ENCODE data around the gene BCL7A. TPM values are rescaled to one million over a fixed set of nuclear protein-coding genes. Genes with fewer than 3 reads are reported as not detected.
A peak's percentile ranks its signal among the peaks of the same experiment; 100 is the strongest.

Gene BCL7A
- polyA plus RNA-seq, 2 of the 4 experiments (the other 2 are of a cell fraction), result 9.2 to 9.4 TPM

DNA sequence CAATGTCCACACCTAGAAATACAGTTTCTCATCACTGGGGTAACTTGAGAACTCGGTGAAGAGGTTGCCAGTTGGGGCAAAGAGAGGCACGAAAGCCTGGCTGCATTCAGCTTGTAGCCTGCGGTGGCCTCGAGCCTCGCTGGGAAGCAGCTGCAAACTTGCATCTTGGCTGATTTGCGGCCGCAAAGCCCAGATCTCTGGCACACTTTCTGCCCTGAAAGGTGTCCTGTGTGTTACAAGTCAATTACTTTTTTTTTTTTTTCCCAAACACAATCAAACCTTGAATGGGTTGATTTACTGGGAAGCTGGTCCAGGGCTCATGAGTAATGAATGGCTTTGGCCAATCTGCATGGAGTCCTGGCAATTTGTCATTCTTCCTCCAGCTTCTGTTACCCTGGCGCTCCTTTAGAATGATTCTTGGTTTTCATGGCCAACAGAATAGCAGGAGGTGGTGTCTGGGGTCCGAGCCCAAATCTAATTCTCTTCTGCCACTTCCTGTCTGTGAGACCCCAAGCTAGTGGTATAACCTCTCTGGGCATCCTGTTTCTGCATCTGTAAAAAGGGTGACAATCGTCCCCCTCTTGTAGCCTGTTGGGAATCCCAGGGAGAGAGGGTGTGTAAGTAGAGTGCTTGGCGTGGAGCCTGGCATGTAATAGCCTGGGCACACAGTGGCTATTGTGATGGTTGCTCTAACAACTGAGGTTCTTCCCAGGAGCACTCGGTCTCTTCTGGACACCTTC is 6.7 kb downstream of the BCL7A start (continued):
- TF ChIP-seq FOSL2 (IDR thresholded peaks at IDR 0.05) (no peak), FOSL2 (CRISPR knock-in tag; IDR thresholded peaks at IDR 0.05) (no peak), USF2 (IDR thresholded peaks at IDR 0.05) (no peak)

- Histone ChIP-seq H3K9me3 (no peaks in the 10 kb centered on the region), H3K4me3 (no peak overlapping the region), H3K27ac (no peak overlapping the region), H3K4me1 (peaks cover 5% of the 10 kb centered on the region), H3K4me2 (no peak overlapping the region)
- FAIRE-seq (no peak), ATAC-seq (no peak), DNase-seq (ENCODE audit: low read depth in 1 of 2, low spot score in 1 of 2) (no peak)
- TF ChIP-seq CEBPB (IDR thresholded peaks at IDR 0.05) (no peak), ZSCAN20 (CRISPR knock-in tag; IDR thresholded peaks at IDR 0.05) (no peak), RAD21 (conservative IDR thresholded peaks at IDR 0.05 in 1 of 2, IDR thresholded peaks at IDR 0.05 in 1 of 2) (no peak), EP300 (IDR thresholded peaks at IDR 0.05) (no peak), HOXB13 (CRISPR knock-in tag; IDR thresholded peaks at IDR 0.05; ENCODE audit: low read depth) (no peak), POLR2AphosphoS2 (conservative IDR thresholded peaks at IDR 0.05; ENCODE audit: low read length) (no peak)
- CTCF ChIA-PET, result interaction anchor here (0.6 to 2.9 kb wide), 6 partner anchors 23 to 138 kb away, joined by 3 to 10 read pairs (median 4); no protein-coding TSS in a partner anchor
- 90% methylated on average over 23 of the region's 23 CpGs for WGBS (ENCODE audit: missing lambda C conversion rate)
- POLR2A ChIA-PET, result interaction anchor here (0.6 kb wide), 1 partner anchor 37 kb away, joined by 3 read pairs; no protein-coding TSS in a partner anchor
These were observed 7.3 kb downstream of the BCL7A start for GRCh38 chr12:122028905-122029560.

- H3K27ac ChIP-seq, result peak overlapping the region in 1 of 2 experiments; percentile 21; a peak in 1 of 6 replicates
- no peak overlapping the region for H3K4me3 ChIP-seq
- no peaks in the 10 kb centered on the region for H3K9me3 ChIP-seq
- no peak for ATAC-seq
- H3K4me2 ChIP-seq, result no peak overlapping the region
- no peaks in the 10 kb centered on the region for H3K4me1 ChIP-seq
- DNase-seq (ENCODE audit: low read depth in 1 of 2, low spot score in 1 of 2), result no peak
- FAIRE-seq, result no peak
- ChIA-PET POLR2A (no interaction called here), CTCF (interaction anchor here (0.6 to 2.9 kb wide), 6 partner anchors 24 to 161 kb away, joined by 3 to 10 read pairs (median 5); no protein-coding TSS in a partner anchor)
- WGBS (ENCODE audit: missing lambda C conversion rate), result 86% methylated on average over 25 of the region's 28 CpGs
- no peak for TF ChIP-seq RARB (CRISPR knock-in tag; IDR thresholded peaks at IDR 0.05)
- TF ChIP-seq TP53 (CRISPR knock-in tag; IDR thresholded peaks at IDR 0.05), result no peak
- no peak for TF ChIP-seq KDM1A (IDR thresholded peaks at IDR 0.05; ENCODE audit: low read depth)
- TF ChIP-seq, protein P1, sequence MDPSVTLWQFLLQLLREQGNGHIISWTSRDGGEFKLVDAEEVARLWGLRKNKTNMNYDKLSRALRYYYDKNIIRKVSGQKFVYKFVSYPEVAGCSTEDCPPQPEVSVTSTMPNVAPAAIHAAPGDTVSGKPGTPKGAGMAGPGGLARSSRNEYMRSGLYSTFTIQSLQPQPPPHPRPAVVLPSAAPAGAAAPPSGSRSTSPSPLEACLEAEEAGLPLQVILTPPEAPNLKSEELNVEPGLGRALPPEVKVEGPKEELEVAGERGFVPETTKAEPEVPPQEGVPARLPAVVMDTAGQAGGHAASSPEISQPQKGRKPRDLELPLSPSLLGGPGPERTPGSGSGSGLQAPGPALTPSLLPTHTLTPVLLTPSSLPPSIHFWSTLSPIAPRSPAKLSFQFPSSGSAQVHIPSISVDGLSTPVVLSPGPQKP (IDR thresholded peaks at IDR 0.05; ENCODE audit: low read depth, low read length), result no peak
These were observed 8.1 kb downstream of the BCL7A start for GRCh38 chr12:122029620-122030423.

DNA sequence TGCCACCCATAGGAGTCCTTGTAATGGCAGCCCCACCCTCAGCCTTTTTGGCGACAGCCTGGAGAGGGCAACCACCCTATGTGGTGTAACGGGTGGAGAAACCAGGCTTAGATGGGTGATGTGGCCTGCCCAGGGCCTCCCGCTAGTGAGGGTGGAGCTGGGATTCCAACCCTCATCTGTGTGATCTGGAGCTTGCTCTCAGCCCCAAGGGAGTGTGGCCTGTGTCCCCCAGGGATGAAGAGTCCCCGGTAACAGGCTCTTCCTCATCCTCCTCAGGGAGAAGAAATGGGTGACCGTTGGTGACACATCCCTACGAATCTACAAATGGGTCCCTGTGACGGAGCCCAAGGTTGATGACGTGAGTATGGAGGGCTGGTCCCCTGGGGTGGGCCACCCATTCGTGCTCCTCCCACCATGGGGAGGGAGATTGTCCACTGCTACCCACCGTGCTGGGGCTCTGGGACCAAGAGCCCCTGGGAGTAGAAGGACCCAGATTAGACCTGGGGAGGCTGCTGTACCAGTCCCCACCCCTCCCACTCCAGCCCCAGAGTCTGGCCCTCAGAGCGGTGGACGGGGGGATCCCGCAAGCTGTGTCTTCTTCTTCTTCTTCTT is 8.8 kb downstream of the BCL7A start:
- ChIA-PET POLR2A (no interaction called here), CTCF (interaction anchor here (1.1 to 2.9 kb wide), 8 partner anchors 10 to 160 kb away, joined by 3 to 10 read pairs (median 5); partner anchors contain the start of gene BCL7A)
- Histone ChIP-seq H3K27ac (peak overlapping the region in 1 of 2 experiments; percentile 21; a peak in 1 of 6 replicates), H3K4me2 (no peak overlapping the region), H3K4me1 (no peaks in the 10 kb centered on the region), H3K4me3 (no peak overlapping the region), H3K9me3 (no peaks in the 10 kb centered on the region)
- no peak for FAIRE-seq
- WGBS (ENCODE audit: missing lambda C conversion rate), result 92% methylated on average over 13 of the region's 13 CpGs
- TF ChIP-seq ZNF302 (CRISPR knock-in tag; IDR thresholded peaks at IDR 0.05) (no peak), HMGXB4 (CRISPR knock-in tag; IDR thresholded peaks at IDR 0.05; ENCODE audit: borderline replicate concordance) (no peak), HOXA7 (CRISPR knock-in tag; IDR thresholded peaks at IDR 0.05) (no peak), FOXS1 (CRISPR knock-in tag; IDR thresholded peaks at IDR 0.05) (no peak), HDAC2 (IDR thresholded peaks at IDR 0.05) (no peak)
- TF ChIP-seq, protein P2, sequence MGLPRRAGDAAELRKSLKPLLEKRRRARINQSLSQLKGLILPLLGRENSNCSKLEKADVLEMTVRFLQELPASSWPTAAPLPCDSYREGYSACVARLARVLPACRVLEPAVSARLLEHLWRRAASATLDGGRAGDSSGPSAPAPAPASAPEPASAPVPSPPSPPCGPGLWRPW (IDR thresholded peaks at IDR 0.05), result no peak
- ATAC-seq, result no peak
- DNase-seq (ENCODE audit: low read depth in 1 of 2, low spot score in 1 of 2), result no peak

All from A549 (cell line).